Measurements from ENCODE around the gene MAPK10. TPM values are rescaled to one million over a fixed set of nuclear protein-coding genes. Genes with fewer than 3 reads are reported as not detected.

Gene MAPK10
- total RNA-seq, 1 experiment from 2014 or later = 4.7 TPM

DNA sequence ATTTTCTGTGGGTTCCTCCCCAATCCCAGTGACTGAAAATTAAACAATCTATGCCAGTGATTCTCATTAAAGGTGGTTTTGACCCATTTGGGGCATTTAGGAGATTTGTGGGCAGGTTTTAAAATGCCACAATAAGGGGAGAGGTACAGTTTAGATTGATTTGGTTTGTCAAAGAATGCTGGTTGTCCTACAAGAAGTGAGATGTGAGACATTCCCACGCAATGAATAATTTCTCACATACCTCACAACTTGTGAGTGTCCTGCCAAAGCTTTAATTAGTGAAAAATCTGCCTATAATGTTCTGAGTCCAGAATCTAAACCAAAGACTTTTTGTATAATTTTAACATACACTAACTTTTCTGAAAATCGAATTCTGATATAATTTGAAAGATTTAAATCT is 199.4 kb downstream of the MAPK10 start:
- no peak overlapping the region for H3K4me2 ChIP-seq (ENCODE audit: insufficient read depth, insufficient read length, low read length)
- H3K4me3 Mint-ChIP-seq = no peak overlapping the region
- H3K27me3 ChIP-seq (ENCODE audit: insufficient read depth, low read length) = no peaks in the 10 kb centered on the region
- H3K23ac ChIP-seq (ENCODE audit: insufficient read length, low read depth, low read length) = no peak overlapping the region
- H4K5ac ChIP-seq (ENCODE audit: insufficient read length, low read depth, low read length) = no peak overlapping the region
- no peak overlapping the region for H3K9ac ChIP-seq (ENCODE audit: extremely low read depth, insufficient read length, low read length)
- H3T11ph ChIP-seq (ENCODE audit: low read length) = no peak overlapping the region
- H2BK5ac ChIP-seq (ENCODE audit: insufficient read length, low read length) = no peak overlapping the region
- no peak overlapping the region for H4K91ac ChIP-seq (ENCODE audit: insufficient read length, low read depth, low read length)
- no peaks in the 10 kb centered on the region for H3K79me1 ChIP-seq (ENCODE audit: insufficient read depth, low read depth, low read length, poor library complexity, severe bottlenecking)
- H3K9me3 Mint-ChIP-seq = no peaks in the 10 kb centered on the region
- peaks cover 10 to 11% of the 10 kb centered on the region in 2 experiments for H3K4me1 Mint-ChIP-seq
- H3K9me3 ChIP-seq (ENCODE audit: control insufficient read depth, low read depth, low read length) = no peaks in the 10 kb centered on the region
- no peaks in the 10 kb centered on the region; the same call in 1 of the 2 replicates for H3K4me1 ChIP-seq (ENCODE audit: insufficient read depth, low read length)
- no peak overlapping the region for H3K18ac ChIP-seq (ENCODE audit: insufficient read length, low read depth, low read length)
- H3K79me2 ChIP-seq (ENCODE audit: insufficient read depth, low read length) = no peaks in the 10 kb centered on the region
- H2BK120ac ChIP-seq (ENCODE audit: low read depth, low read length, poor library complexity, severe bottlenecking) = no peak overlapping the region
- no peak overlapping the region for H3K27ac ChIP-seq (ENCODE audit: insufficient read length, low read depth, low read length)
- DNase-seq = no peak
- H2AK5ac ChIP-seq (ENCODE audit: insufficient read length, low read length) = no peak overlapping the region
- no peaks in the 10 kb centered on the region for H3K36me3 Mint-ChIP-seq (ENCODE audit: insufficient read depth in 1 of 3, low read depth in 3 of 3)
- H4K20me1 ChIP-seq (ENCODE audit: control insufficient read depth, insufficient read depth, insufficient read length) = no peaks in the 10 kb centered on the region
- H3K14ac ChIP-seq (ENCODE audit: insufficient read depth, low read length) = no peak overlapping the region
- no peaks in the 10 kb centered on the region for H3K27me3 Mint-ChIP-seq (ENCODE audit: low read depth)
- no peak overlapping the region for H2AFZ ChIP-seq (ENCODE audit: low read length)
- H4K8ac ChIP-seq (replicated peaks; ENCODE audit: insufficient read length, low read depth, low read length) = no peak overlapping the region
- H3K23me2 ChIP-seq (ENCODE audit: insufficient read length, low read depth, low read length, poor library complexity, severe bottlenecking) = no peaks in the 10 kb centered on the region
- no peak overlapping the region for H2BK20ac ChIP-seq (ENCODE audit: low read depth, low read length, poor library complexity, severe bottlenecking)
- H3K56ac ChIP-seq (ENCODE audit: insufficient read length, low read depth, low read length) = no peak overlapping the region
- H2BK12ac ChIP-seq (ENCODE audit: insufficient read length, low read depth, low read length) = no peak overlapping the region
- no peak overlapping the region for H3K4ac ChIP-seq (ENCODE audit: low read depth, low read length)
- H2BK15ac ChIP-seq (ENCODE audit: low read depth, low read length) = no peak overlapping the region
- TF ChIP-seq, protein P1, sequence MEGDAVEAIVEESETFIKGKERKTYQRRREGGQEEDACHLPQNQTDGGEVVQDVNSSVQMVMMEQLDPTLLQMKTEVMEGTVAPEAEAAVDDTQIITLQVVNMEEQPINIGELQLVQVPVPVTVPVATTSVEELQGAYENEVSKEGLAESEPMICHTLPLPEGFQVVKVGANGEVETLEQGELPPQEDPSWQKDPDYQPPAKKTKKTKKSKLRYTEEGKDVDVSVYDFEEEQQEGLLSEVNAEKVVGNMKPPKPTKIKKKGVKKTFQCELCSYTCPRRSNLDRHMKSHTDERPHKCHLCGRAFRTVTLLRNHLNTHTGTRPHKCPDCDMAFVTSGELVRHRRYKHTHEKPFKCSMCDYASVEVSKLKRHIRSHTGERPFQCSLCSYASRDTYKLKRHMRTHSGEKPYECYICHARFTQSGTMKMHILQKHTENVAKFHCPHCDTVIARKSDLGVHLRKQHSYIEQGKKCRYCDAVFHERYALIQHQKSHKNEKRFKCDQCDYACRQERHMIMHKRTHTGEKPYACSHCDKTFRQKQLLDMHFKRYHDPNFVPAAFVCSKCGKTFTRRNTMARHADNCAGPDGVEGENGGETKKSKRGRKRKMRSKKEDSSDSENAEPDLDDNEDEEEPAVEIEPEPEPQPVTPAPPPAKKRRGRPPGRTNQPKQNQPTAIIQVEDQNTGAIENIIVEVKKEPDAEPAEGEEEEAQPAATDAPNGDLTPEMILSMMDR (conservative IDR thresholded peaks at IDR 0.05) = no peak
- no CpG with 5 or more reads among the region's 2 CpGs for WGBS (ENCODE audit: extremely low coverage, insufficient read length, low lambda C conversion rate)
- no peak overlapping the region for H3K27ac Mint-ChIP-seq
